ENCODE data around the gene LRRC38.
"Not testable (repeated sequence)": the region's sequence is repeated elsewhere in the genome, so short reads cannot be mapped to it uniquely, and the experiment has no call there.

The LRRC38 gene

DNA sequence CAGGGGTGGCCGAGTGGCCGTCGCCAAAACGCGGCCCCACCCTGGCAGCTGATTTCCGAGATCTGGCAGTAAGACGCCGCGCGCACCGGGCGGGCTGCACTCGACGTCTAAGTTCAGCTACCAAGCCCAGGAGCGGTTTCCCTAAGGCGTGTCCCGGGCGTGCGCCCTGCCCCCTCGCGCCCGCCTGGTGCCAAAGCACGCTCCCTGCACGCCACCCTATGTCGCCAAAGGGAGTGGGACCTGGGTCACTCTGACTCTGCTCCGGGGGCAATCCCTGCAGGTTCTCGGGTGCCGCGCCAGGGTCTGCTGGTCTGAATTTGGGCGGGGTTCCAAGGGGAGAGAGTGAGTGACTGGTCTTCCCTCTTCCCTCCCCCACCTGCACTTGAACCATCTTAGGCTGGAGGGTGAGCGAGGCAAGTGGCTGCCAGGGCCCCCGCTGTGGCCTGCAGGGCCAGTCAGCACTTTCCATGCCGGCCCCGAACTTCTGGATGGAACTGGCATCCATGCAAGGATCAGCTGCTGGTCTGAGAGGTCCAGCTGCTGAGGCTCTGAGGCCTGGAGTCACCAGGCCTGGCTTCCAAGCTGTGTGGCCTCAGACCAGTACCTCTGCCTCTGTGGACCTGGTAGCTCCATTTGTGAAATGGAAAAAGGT is at the start of gene LRRC38:
Gene LRRC38 (minus strand): TSS at position 109 of the 652 bp plus-strand sequence. CDS start 410 bp downstream, outside the sequence.
- DNase-seq (ENCODE audit: low spot score), result no peak

GRCh38 chr1:13562981-13563380 is 49.2 kb upstream of the LRRC38 start:
- not testable (repeated sequence) for DNase-seq (ENCODE audit: low spot score)

GRCh38 chr1:13560541-13560940 is 46.7 kb upstream of the LRRC38 start:
- DNase-seq (ENCODE audit: low spot score), result no peak

GRCh38 chr1:13556224-13556764 is 42.5 kb upstream of the LRRC38 start:
- DNase-seq (ENCODE audit: low spot score), result no peak

DNA sequence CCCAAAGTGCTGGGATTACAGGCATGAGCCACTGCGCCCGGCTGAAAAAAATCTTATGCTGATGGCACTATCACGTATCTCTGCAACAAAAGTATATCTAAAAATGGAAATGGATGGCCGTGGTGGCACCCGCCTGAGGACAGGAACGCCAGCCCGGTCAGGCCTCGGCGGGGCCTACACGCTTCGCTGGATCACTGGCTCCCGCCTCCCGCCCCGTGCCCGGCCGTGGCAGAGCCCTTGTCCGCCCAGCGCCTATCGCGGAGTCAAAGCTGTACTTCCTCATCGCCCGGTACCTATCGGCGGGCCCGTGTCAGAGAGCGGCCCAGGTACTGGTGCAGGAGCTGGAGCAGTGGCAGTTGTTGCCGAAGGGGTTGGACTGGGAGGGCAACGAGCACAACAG is 41.0 kb upstream of the LRRC38 start:
- no peak for DNase-seq (ENCODE audit: low spot score)

- DNase-seq (ENCODE audit: low spot score), result no peak
Measured at GRCh38 chr1:13550663-13551062, 36.9 kb upstream of the LRRC38 start.

DNA sequence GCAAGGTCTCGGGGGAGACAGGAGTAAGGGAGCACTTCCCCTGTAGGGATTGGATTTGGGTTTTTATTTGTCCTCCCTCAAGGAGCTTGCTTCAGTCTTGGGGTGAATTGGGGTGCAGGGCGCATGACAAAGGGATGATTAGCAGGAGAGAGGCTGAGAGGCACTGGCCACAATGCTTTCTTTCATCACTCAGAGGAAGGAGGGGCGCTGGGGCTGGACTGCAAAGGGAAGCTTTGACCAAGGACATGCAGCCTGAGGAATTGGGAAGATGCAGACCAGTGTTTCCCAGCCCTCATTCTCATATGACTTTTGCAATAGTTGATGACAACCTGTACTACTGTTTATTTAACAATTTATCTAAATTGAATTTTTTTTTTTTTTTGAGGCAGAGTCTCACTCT is 35.7 kb upstream of the LRRC38 start:
- DNase-seq (ENCODE audit: low spot score), result no peak

DNA sequence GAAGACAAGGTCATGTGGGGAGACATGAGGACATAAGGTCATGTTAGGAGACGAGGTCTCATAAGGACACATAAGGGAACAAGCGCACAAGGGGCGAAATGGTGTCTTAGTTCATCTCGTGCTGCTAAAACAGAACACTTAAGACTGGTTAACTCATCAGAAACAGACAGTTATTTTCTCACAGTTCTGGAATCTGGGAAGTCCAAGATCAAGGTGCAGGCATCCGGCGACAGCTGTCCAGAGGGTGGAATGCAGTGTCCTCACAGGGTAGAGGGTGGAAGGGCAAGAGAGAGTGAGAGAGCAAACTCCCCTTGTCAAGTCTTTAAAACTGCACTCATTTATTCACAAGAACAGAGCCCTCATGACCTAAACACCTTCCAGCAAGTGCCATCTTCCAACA is 35.2 kb upstream of the LRRC38 start:
- no peak for DNase-seq (ENCODE audit: low spot score)

- no peak for DNase-seq (ENCODE audit: low spot score)
Measured at GRCh38 chr1:13548281-13548680, 34.5 kb upstream of the LRRC38 start.

- DNase-seq (ENCODE audit: low spot score), result no peak
Measured at GRCh38 chr1:13546791-13547190, 33.0 kb upstream of the LRRC38 start.

GRCh38 chr1:13544221-13544556 is 30.4 kb upstream of the LRRC38 start:
- DNase-seq (ENCODE audit: low spot score), result no peak

- DNase-seq (ENCODE audit: low spot score), result no peak
Measured at GRCh38 chr1:13543451-13544220, 29.8 kb upstream of the LRRC38 start.

DNA sequence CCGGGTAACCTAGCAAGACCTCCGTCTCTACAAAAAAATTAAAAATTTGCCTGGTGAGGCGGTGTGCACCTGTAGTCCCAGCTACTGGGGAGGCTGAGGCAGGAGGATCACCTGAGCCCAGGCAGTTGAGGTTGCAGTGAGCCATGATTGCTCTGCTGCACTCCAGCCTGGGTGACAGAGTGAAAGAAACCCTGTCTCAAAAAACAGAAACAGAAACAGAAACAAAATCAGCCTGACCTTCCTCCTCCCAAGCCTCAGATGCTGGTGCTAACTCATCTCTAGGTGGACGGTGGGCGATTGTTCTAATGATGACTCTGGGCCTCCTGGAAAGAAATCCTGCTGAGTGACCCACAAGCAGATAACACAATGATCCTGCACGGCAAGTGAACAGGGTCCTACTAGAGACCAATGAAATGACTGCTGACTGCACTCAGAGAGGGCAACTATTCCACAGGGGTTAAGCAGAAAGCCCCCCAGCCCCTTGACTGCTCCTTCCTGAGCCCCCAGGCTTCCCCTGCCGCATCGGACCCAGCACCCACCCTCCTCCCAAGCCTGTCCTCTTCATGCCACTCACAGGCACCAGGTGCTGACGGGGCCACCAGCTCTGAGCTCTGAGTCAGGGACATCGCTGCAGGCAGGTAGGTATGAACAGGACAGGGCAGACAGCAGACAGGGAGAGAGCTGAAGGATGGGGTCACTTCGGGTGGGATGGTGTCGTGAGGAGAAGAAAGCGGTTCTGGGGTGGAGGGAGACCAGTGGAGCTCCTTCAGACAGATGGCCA is 27.8 kb upstream of the LRRC38 start:
- DNase-seq (ENCODE audit: low spot score), result no peak

GRCh38 chr1:13540866-13541265 is 27.1 kb upstream of the LRRC38 start:
- DNase-seq (ENCODE audit: low spot score), result no peak

DNA sequence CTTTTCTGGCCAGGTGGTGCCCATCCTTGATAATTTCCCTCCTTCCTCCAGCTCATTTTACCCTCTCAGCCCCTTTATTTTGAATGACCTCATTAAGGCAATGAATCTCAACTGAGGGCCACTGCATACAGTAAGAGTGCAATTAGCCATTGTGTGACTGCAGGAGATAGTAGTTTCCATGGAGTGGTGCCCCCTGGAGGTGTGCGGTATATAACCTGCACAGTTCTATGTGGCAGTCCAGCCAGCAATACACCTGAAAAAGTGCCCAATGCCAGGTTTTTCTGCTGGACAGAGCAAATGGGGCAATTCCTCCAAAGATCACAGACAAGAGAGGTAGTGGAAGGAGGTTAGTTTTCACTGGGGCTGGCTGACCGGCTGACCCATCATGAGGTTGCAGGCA is 25.9 kb upstream of the LRRC38 start:
- DNase-seq (ENCODE audit: low spot score), result no peak

- no peak for DNase-seq (ENCODE audit: low spot score)
Measured at GRCh38 chr1:13538832-13539231, 25.0 kb upstream of the LRRC38 start.

- DNase-seq (ENCODE audit: low spot score), result no peak
Measured at GRCh38 chr1:13536571-13536970, 22.8 kb upstream of the LRRC38 start.

GRCh38 chr1:13535227-13535626 is 21.4 kb upstream of the LRRC38 start:
- no peak for DNase-seq (ENCODE audit: low spot score)

- DNase-seq (ENCODE audit: low spot score), result no peak
Measured at GRCh38 chr1:13528320-13528719, 14.5 kb upstream of the LRRC38 start.

DNA sequence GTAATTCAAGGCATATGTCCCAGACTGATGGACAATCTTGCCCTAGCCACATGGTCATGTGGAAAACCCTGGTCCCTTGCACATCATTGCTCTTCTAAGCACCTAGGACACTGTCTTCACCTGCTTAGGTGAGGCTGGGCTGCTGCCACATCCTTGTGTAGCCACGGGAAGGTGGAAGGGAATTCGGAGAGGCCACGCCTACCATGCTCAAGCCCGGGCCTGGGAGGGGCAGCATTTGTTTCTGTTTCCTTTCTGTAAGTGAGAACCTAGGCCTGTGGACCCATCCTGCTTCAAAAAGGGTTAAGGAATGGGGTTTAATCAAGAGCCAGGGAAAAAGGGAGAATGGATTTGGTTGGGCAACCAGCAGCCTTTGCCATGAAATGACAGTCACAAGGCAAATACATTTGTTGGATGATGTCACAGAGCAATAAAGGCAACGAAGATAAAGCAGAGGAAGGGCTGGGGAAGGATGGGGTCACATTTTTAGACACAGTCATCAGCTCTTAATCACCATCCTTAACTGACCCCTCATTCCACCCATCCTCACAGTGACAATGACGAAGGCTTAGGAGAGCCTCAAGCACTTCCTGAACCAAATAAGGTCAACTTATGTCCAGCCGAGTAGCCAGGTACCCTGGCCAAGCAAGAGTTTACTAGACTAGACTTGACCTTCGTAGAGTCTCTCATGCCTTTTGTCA is 10.1 kb upstream of the LRRC38 start:
- no peak for DNase-seq (ENCODE audit: low spot score)

GRCh38 chr1:13520985-13521384 is 7.2 kb upstream of the LRRC38 start:
- no peak for DNase-seq (ENCODE audit: low spot score)

DNA sequence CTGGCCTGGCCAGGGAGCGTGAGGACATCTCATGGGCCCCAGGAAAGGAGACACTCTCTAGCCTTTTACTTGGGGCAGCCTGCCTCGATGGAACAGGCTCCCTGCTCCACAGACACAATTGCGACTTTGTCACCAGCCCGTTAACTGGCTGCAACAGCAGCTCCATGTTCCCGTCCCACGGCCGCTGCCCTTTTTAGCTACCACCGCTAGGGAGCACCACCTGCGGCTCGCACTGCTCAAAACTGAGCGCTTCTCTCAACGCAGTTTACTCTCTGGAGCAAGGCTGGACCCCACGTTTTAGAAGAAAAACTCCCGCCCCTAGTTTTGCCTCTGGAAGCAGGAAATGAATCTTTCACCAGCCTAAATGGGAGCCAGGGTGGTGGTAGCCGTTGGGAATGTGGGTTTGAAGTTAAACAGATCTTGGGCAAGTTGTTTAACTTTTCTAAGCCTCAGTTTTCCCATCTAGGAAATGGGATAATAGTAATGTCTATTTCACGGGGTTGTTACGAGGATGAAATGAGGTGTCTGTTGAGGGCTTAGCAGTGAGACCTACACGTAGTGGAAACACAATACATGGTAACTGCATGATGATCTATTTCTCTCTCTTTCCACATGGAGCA is 3.5 kb upstream of the LRRC38 start:
- DNase-seq (ENCODE audit: low spot score), result no peak

Data from hematopoietic multipotent progenitor cell treated with erythropoietin and hydrocortisone succinate and interleukin-3 and kit ligand, for 17 days (in vitro differentiated cells).